Heart left ventricle (tissue), 16 donors: ENCODE data around the gene MIER3. TPM values are rescaled to one million over a fixed set of nuclear protein-coding genes. Genes with fewer than 3 reads are reported as not detected.

Experiments
- ATAC-seq, 4 donors: fragments of 200-7000 bp; cut with Tn5 transposase; one replicate each; pipeline ENCODE4 v1.9.1; 2020 to 2022; ENCODE audit warnings: moderate library complexity in 4 of 4, mild to moderate bottlenecking in 3 of 4, moderate number of reproducible peaks in 1 of 4
- DNase-seq, 5 donors: peaks; one replicate each; pipeline ENCODE4 v3.0.0-alpha.2; 2020
- H3K27ac ChIP-seq, 12 donors: fragments of 200-600 bp; sonication (generic) in 4 of 12; one replicate each; pipeline versions ENCODE4 v1.5.0 to v1.8.0; 2016 to 2022; ENCODE audit warnings: mild to moderate bottlenecking in 2 of 12
- H3K27me3 ChIP-seq, 9 donors: fragments of 200-600 bp; sonication (generic) in 2 of 9; one replicate each; pipeline versions ENCODE4 v1.5.1 to v1.8.0; 2016 to 2022; ENCODE audit warnings: mild to moderate bottlenecking in 3 of 9
- H3K36me3 ChIP-seq, 9 donors: fragments of 200-600 bp; sonication (generic) in 2 of 9; one replicate each; pipeline versions ENCODE4 v1.5.0 to v1.8.0; 2018 to 2022; ENCODE audit warnings: mild to moderate bottlenecking in 2 of 9
- H3K4me1 ChIP-seq, 12 donors: fragments of 200-600 bp; sonication (generic) in 4 of 12; one replicate each; pipeline versions ENCODE4 v1.5.0 to v1.8.0; 2016 to 2022; ENCODE audit warnings: mild to moderate bottlenecking in 3 of 12
- H3K4me3 ChIP-seq, 12 donors: fragments of 200-600 bp; sonication (generic) in 4 of 12; one replicate each; pipeline versions ENCODE4 v1.5.0 to v1.8.0; 2017 to 2022; ENCODE audit warnings: mild to moderate bottlenecking in 9 of 12, moderate library complexity in 4 of 12
- H3K9me3 ChIP-seq, 12 donors: fragments of 200-600 bp; sonication (generic) in 4 of 12; one replicate each; pipeline versions ENCODE4 v1.5.0 to v1.8.0; 2016 to 2022; ENCODE audit warnings: mild to moderate bottlenecking in 1 of 12
- POLR2A ChIP-seq, 2 donors: fragments of 450-650 bp; IDR thresholded peaks; one replicate each; pipeline ENCODE4 v1.6.1; 2017; ENCODE audit warnings: antibody characterized with exemption in 2 of 2, mild to moderate bottlenecking in 2 of 2, moderate library complexity in 2 of 2
- WGBS, 4 donors: extraction: QIAGEN DNeasy Blood & Tissue Kit in 2 of 4; methylation state at CpG; one replicate each; pipeline versions ENCODE4 v1.1.5 to v1.1.7; 2013 to 2018; 5-methylcytosine and 5-hydroxymethylcytosine counted together
- intact Hi-C, 10 donors: fragments of 100-400 bp; cut with DNase I; formaldehyde crosslinking; loops; one replicate each; pipeline versions ENCODE4 v1.11.1 to v1.14.2; 2022
- polyA plus RNA-seq, 2 donors: library from polyadenylated mRNA; stranded (reverse); fragments of 200-250 nt; gene quantifications; one replicate each; pipeline ENCODE4 v1.2.3, GENCODE V29; 2013
- total RNA-seq, 9 donors: library from RNA; depleted of rRNA in 2 of 9; stranded (reverse); fragments of >200 nt in 2 of 9; fragmentation: NEBNext Ultra II Directional in 3 of 9; extraction: Animal tissue kit (Norgen Biotek cat#: 25700) in 3 of 9; gene quantifications; one replicate each; pipeline versions ENCODE4 v1.1.0 to v1.2.4, GENCODE V29; 2016 to 2023
- TF ChIP-seq, protein P1 (sequence below), 12 donors: fragments of 200-600 bp; sonication (generic) in 4 of 12; IDR thresholded peaks; one replicate each; pipeline versions ENCODE4 v1.5.0 to v1.8.0; 2018 to 2022; ENCODE audit warnings: antibody characterized with exemption in 12 of 12, mild to moderate bottlenecking in 5 of 12
- donor health status: ischemic (EF 13 %, LVEDD 7.1; RV severe dilation, severe dysfunction).
- donor health status: healthy with polysubstance abuse.
- donor health status: DM: no; HTN: yes; CAD: no.
- donor health status: DM: no; HTN: no; CAD: no.
- donor health status: ischemic (EF 25% LVEDD 6.9; RV normal size, moderate dysfunction).
- donor health status: ischemic (EF 25% LVEDD 5.7; RV mildly dilated, moderate dysfunction).
- donor health status: healthy.
- donor health status: DM: yes; HTN: yes; CAD: no.
- donor health status: ischemic (EF 35%, LVEDD 5.7; RV mildly dilated, moderate dysfunction).
- donor health status: nonischemic (EF 11% LVEDD 7.7; RV severe dilation, severe dysfunction).
- donor health status: DM: yes; HTN: yes; CAD: no.
- donor health status: PGD.
- donor health status: ischemic (EF 29% LVEDD 5.4; RV normal size, mild dysfunction).
- donor health status: nonischemic (EF 23%, LVEDD 6.1; RV moderate dilation, normal function).

Gene MIER3
- total and polyA plus RNA-seq, 11 donors, result 3.9 to 15.5 (median 10.6) TPM

DNA sequence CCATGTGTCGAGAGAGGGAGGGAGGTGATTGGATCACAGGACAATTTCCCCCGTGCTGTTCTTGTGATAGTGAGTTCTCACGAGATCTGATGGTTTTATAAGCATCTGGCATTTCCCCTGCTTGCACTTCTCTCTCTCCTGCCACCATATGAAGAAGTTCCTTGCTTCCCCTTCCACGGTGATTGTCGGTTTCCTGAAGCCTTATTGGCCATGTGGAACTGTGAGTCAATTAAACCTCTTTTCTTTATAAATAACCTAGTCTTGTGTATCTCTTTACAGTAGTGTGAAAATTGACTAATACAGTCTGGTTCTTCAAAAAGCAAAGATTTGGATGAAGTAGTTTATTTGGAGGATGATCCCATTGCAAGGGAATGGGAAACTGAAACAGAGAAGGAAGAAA, 11.3 kb upstream of the MIER3 start:
- H3K9me3 ChIP-seq, result no peaks in the 10 kb centered on the region
- H3K27me3 ChIP-seq, result peaks cover 0 to 42% (median 3%) of the 10 kb centered on the region in 9 donors
- H3K4me3 ChIP-seq, result no peak overlapping the region
- DNase-seq (no peak), ATAC-seq (no peak)
- H3K36me3 ChIP-seq, result no peaks in the 10 kb centered on the region
- no peak overlapping the region for H3K27ac ChIP-seq
- TF ChIP-seq, protein P1, sequence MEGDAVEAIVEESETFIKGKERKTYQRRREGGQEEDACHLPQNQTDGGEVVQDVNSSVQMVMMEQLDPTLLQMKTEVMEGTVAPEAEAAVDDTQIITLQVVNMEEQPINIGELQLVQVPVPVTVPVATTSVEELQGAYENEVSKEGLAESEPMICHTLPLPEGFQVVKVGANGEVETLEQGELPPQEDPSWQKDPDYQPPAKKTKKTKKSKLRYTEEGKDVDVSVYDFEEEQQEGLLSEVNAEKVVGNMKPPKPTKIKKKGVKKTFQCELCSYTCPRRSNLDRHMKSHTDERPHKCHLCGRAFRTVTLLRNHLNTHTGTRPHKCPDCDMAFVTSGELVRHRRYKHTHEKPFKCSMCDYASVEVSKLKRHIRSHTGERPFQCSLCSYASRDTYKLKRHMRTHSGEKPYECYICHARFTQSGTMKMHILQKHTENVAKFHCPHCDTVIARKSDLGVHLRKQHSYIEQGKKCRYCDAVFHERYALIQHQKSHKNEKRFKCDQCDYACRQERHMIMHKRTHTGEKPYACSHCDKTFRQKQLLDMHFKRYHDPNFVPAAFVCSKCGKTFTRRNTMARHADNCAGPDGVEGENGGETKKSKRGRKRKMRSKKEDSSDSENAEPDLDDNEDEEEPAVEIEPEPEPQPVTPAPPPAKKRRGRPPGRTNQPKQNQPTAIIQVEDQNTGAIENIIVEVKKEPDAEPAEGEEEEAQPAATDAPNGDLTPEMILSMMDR (IDR thresholded peaks at IDR 0.05), result no peak
- intact Hi-C loops, result no loop called here
- H3K4me1 ChIP-seq, result no peaks in the 10 kb centered on the region
- 54 to 69% (median 59%) methylated on average over 5 of the region's 5 CpGs for whole genome bisulfite sequencing, 4 donors

- peaks cover 0 to 47% (median 0%) of the 10 kb centered on the region in 9 donors for H3K27me3 ChIP-seq
- TF ChIP-seq, protein P1 (IDR thresholded peaks at IDR 0.05), result no peak
- TF ChIP-seq POLR2A (IDR thresholded peaks at IDR 0.05), result no peak
- WGBS, 4 donors, result 20 to 29% (median 27%) methylated on average over 2 of the region's 2 CpGs
These were observed 10.4 kb upstream of the MIER3 start for GRCh38 chr5:56962286-56962685.

DNA sequence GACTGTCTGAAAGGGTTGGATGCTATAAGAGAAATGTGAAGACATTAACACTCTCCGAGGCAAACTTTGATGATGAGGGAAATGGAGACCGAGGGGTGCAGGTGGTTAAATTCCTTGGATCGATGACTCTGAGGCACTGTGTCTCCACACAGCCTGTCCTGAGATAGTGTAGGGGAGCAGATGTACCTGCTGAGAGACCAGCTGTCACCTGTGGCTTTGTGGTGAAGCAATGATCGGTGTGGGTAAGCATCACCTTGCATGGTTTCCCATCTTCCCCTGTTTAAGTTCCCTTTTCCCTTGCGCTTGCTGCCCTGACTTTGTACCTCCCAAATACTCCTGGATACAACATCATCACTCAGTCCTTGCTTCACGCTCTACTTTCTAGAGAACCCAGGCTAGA, 9.8 kb upstream of the MIER3 start:
- H3K9me3 ChIP-seq, result no peaks in the 10 kb centered on the region

More at GRCh38 chr5:56962286-56962685, 10.4 kb upstream of the MIER3 start:
- Histone ChIP-seq H3K9me3 (no peaks in the 10 kb centered on the region), H3K36me3 (no peaks in the 10 kb centered on the region), H3K4me3 (no peak overlapping the region), H3K27ac (no peak overlapping the region), H3K4me1 (no peaks in the 10 kb centered on the region)
- no peak for ATAC-seq
- DNase-seq, result no peak
- intact Hi-C loops, result no loop called here

GRCh38 chr5:56959326-56959725, 7.4 kb upstream of the MIER3 start:
- no peak for DNase-seq
- 83 to 90% (median 86%) methylated on average over 4 of the region's 4 CpGs for WGBS, 4 donors

More for the DNA sequence above, 9.8 kb upstream of the MIER3 start:
- intact Hi-C loops, result no loop called here
- DNase-seq (no peak), ATAC-seq (no peak)
- no peak overlapping the region for H3K4me3 ChIP-seq
- H3K27me3 ChIP-seq, result peaks cover 0 to 47% (median 0%) of the 10 kb centered on the region in 9 donors
- no peaks in the 10 kb centered on the region for H3K36me3 ChIP-seq
- no peak for TF ChIP-seq POLR2A (IDR thresholded peaks at IDR 0.05)
- TF ChIP-seq, protein P1 (IDR thresholded peaks at IDR 0.05), result no peak
- H3K27ac ChIP-seq, result no peak overlapping the region
- WGBS, 4 donors, result 86 to 92% (median 89%) methylated on average over 6 of the region's 6 CpGs
- H3K4me1 ChIP-seq, result no peaks in the 10 kb centered on the region

More at GRCh38 chr5:56959326-56959725, 7.4 kb upstream of the MIER3 start:
- H3K27ac ChIP-seq, result no peak overlapping the region
- peaks cover 0 to 34% (median 0%) of the 10 kb centered on the region in 9 donors for H3K27me3 ChIP-seq
- H3K4me3 ChIP-seq, result no peak overlapping the region
- H3K4me1 ChIP-seq, result no peaks in the 10 kb centered on the region
- H3K9me3 ChIP-seq, result no peaks in the 10 kb centered on the region
- H3K36me3 ChIP-seq, result no peaks in the 10 kb centered on the region
- no peak for ATAC-seq
- intact Hi-C loops, result no loop called here
- TF ChIP-seq POLR2A (IDR thresholded peaks at IDR 0.05), result no peak
- TF ChIP-seq, protein P1 (IDR thresholded peaks at IDR 0.05), result no peak
